HEK293T (cell line): ENCODE measurements around the gene PCMTD2.
"Not testable (repeated sequence)": the region's sequence is repeated elsewhere in the genome, so short reads cannot be mapped to it uniquely, and the experiment has no call there.

Experiments used
- CTCF ChIA-PET: fragments of 350-600 bp; formaldehyde crosslinking; extraction: SDS; loops from one replicate; lab custom pipeline; 2021; ENCODE audit warnings: antibody characterized with exemption, inconsistent platforms; lab: Yijun Ruan, JAX
- POLR2A ChIA-PET: fragments of 350-600 bp; formaldehyde crosslinking; extraction: SDS; loops from one replicate; lab custom pipeline; 2020; ENCODE audit warnings: antibody characterized with exemption, inconsistent platforms; lab: Yijun Ruan, JAX
- DNase-seq: peaks from one replicate; pipeline ENCODE4 v3.0.0; 2012; ENCODE audit warnings: mixed read lengths; ENCODE audit errors: extremely low spot score

The PCMTD2 gene

GRCh38 chr20:64322031-64322789 lies 66.7 kb downstream of the PCMTD2 start:
- CTCF ChIA-PET, POLR2A ChIA-PET, DNase-seq: not testable (repeated sequence)
